ENCODE measurements around the gene EFCAB10.
"Not testable (repeated sequence)": the region's sequence is repeated elsewhere in the genome, so short reads cannot be mapped to it uniquely, and the experiment has no call there.

Gene EFCAB10

GRCh38 chr7:105530126-105530525, 51.2 kb downstream of the EFCAB10 start:
- DNase-seq (ENCODE audit: low read depth) = no peak

- not testable (repeated sequence) for DNase-seq (ENCODE audit: low read depth)
Measured at GRCh38 chr7:105527737-105528136, 53.6 kb downstream of the EFCAB10 start.

- no peak for DNase-seq (ENCODE audit: low read depth)
Measured at GRCh38 chr7:105524840-105525239, 56.5 kb downstream of the EFCAB10 start.

- DNase-seq (ENCODE audit: low read depth) = not testable (repeated sequence)
Measured at GRCh38 chr7:105524423-105524822, 56.9 kb downstream of the EFCAB10 start.

GRCh38 chr7:105521717-105522463, 59.4 kb downstream of the EFCAB10 start, which contains the start of gene PUS7:
Gene PUS7, minus strand, starts transcription at chr7:105522271. Its CDS starts 13,759 bp downstream, at chr7:105508512.
- peak; percentile 90 for DNase-seq (ENCODE audit: low read depth)

- DNase-seq (ENCODE audit: low read depth) = peak; percentile 75
Measured at GRCh38 chr7:105521027-105521716, 60.1 kb downstream of the EFCAB10 start.

GRCh38 chr7:105520620-105521019, 60.7 kb downstream of the EFCAB10 start:
- DNase-seq (ENCODE audit: low read depth) = not testable (repeated sequence)

- peak; percentile 34 for DNase-seq (ENCODE audit: low read depth)
Measured at GRCh38 chr7:105519353-105519752, 61.9 kb downstream of the EFCAB10 start.

GRCh38 chr7:105515610-105516009, 65.7 kb downstream of the EFCAB10 start:
- not testable (repeated sequence) for DNase-seq (ENCODE audit: low read depth)

Data from EH (cell line).